Jurkat, Clone E6-1 (cell line): Measurements from ENCODE around the gene PFKP.
"Not testable (repeated sequence)": the region's sequence is repeated elsewhere in the genome, so short reads cannot be mapped to it uniquely, and the experiment has no call there.

Experiments
- DNase-seq: peaks from one replicate; pipeline ENCODE4 v3.0.0-alpha.2; 2011; ENCODE audit warnings: low read depth, low spot score
- H3K4me3 ChIP-seq: 2 replicates; pipeline ENCODE4 v1.5.1; 2011; ENCODE audit warnings: mild to moderate bottlenecking, low read length, control low read depth, moderate library complexity

Gene PFKP

GRCh38 chr10:3045471-3046209 is 21.7 kb upstream of the PFKP start:
- no peak overlapping the region for H3K4me3 ChIP-seq
- no peak for DNase-seq

GRCh38 chr10:3046210-3046779 is 21.1 kb upstream of the PFKP start:
- H3K4me3 ChIP-seq, result no peak overlapping the region
- no peak for DNase-seq

GRCh38 chr10:3046981-3047547 is 20.3 kb upstream of the PFKP start:
- H3K4me3 ChIP-seq, result no peak overlapping the region
- DNase-seq, result no peak

GRCh38 chr10:3047596-3047995 is 19.8 kb upstream of the PFKP start:
- DNase-seq, result no peak
- H3K4me3 ChIP-seq, result no peak overlapping the region

- no peak for DNase-seq
- no peak overlapping the region for H3K4me3 ChIP-seq
These were observed 19.0 kb upstream of the PFKP start for GRCh38 chr10:3048119-3049019.

GRCh38 chr10:3051692-3052091 is 15.7 kb upstream of the PFKP start:
- no peak overlapping the region for H3K4me3 ChIP-seq
- DNase-seq, result no peak

GRCh38 chr10:3053155-3053554 is 14.2 kb upstream of the PFKP start:
- no peak for DNase-seq
- H3K4me3 ChIP-seq, result no peak overlapping the region

- peak; percentile 52 for DNase-seq
- no peak overlapping the region for H3K4me3 ChIP-seq
These were observed 13.0 kb upstream of the PFKP start for GRCh38 chr10:3054183-3054850.

GRCh38 chr10:3054851-3055199 is 12.5 kb upstream of the PFKP start:
- H3K4me3 ChIP-seq, result no peak overlapping the region
- no peak for DNase-seq

GRCh38 chr10:3056280-3057037 is 10.9 kb upstream of the PFKP start:
- no peak for DNase-seq
- no peak overlapping the region for H3K4me3 ChIP-seq

GRCh38 chr10:3057946-3058345 is 9.4 kb upstream of the PFKP start:
- no peak overlapping the region for H3K4me3 ChIP-seq
- peak; percentile 93 for DNase-seq

- no peak overlapping the region for H3K4me3 ChIP-seq
- DNase-seq, result no peak
These were observed 7.4 kb upstream of the PFKP start for GRCh38 chr10:3059974-3060373.

GRCh38 chr10:3060481-3060889 is 6.9 kb upstream of the PFKP start:
- DNase-seq, result no peak
- H3K4me3 ChIP-seq, result no peak overlapping the region

GRCh38 chr10:3061323-3061898 is 5.9 kb upstream of the PFKP start:
- DNase-seq, result not testable (repeated sequence)

GRCh38 chr10:3062502-3063186 is 4.7 kb upstream of the PFKP start:
- no peak for DNase-seq
- H3K4me3 ChIP-seq, result no peak overlapping the region

More at GRCh38 chr10:3061323-3061898, 5.9 kb upstream of the PFKP start:
- not testable (repeated sequence) for H3K4me3 ChIP-seq

GRCh38 chr10:3064423-3064822 is 2.9 kb upstream of the PFKP start:
- DNase-seq, result no peak
- no peak overlapping the region for H3K4me3 ChIP-seq

GRCh38 chr10:3065622-3066021 is 1.7 kb upstream of the PFKP start:
- H3K4me3 ChIP-seq, result no peak overlapping the region
- DNase-seq, result no peak
